Measurements from ENCODE around the gene IFITM10. TPM values are rescaled to one million over a fixed set of nuclear protein-coding genes. Genes with fewer than 3 reads are reported as not detected.

IFITM10 gene
- total and polyA plus RNA-seq, 9 of the 15 experiments (the other 6 are each of a cell fraction or from before 2014, with no cell fraction given), result 0.08 to 0.13 (median 0.09) TPM; not detected in 6

- peak; percentile 92 for TF ChIP-seq MAFF (IDR thresholded peaks at IDR 0.05; ENCODE audit: low read length)
- TF ChIP-seq NFIX (CRISPR knock-in tag; IDR thresholded peaks at IDR 0.05; ENCODE audit: low read depth), result no peak
- TF ChIP-seq, protein P1, sequence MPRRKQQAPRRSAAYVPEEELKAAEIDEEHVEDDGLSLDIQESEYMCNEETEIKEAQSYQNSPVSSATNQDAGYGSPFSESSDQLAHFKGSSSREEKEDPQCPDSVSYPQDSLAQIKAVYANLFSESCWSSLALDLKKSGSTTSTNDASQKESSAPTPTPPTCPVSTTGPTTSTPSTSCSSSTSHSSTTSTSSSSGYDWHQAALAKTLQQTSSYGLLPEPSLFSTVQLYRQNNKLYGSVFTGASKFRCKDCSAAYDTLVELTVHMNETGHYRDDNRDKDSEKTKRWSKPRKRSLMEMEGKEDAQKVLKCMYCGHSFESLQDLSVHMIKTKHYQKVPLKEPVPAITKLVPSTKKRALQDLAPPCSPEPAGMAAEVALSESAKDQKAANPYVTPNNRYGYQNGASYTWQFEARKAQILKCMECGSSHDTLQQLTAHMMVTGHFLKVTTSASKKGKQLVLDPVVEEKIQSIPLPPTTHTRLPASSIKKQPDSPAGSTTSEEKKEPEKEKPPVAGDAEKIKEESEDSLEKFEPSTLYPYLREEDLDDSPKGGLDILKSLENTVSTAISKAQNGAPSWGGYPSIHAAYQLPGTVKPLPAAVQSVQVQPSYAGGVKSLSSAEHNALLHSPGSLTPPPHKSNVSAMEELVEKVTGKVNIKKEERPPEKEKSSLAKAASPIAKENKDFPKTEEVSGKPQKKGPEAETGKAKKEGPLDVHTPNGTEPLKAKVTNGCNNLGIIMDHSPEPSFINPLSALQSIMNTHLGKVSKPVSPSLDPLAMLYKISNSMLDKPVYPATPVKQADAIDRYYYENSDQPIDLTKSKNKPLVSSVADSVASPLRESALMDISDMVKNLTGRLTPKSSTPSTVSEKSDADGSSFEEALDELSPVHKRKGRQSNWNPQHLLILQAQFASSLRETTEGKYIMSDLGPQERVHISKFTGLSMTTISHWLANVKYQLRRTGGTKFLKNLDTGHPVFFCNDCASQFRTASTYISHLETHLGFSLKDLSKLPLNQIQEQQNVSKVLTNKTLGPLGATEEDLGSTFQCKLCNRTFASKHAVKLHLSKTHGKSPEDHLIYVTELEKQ (CRISPR knock-in tag; IDR thresholded peaks at IDR 0.05), result no peak
- TF ChIP-seq SAFB (IDR thresholded peaks at IDR 0.05; ENCODE audit: borderline replicate concordance, low read depth, low read length), result no peak
- peak; percentile 86 for TF ChIP-seq SMARCC2 (IDR thresholded peaks at IDR 0.05; ENCODE audit: low read depth)
- TF ChIP-seq USF2 (CRISPR knock-in tag; IDR thresholded peaks at IDR 0.05), result no peak
- TF ChIP-seq BCLAF1 (IDR thresholded peaks at IDR 0.05; ENCODE audit: borderline replicate concordance in 1 of 2, control insufficient read depth in 1 of 2, low read depth in 2 of 2, low read length in 1 of 2), result no peak
- 0 out of 2 replicates have a peak, but pooled peaks have one; percentile 13 for TF ChIP-seq BRD4 (IDR thresholded peaks at IDR 0.05)
- TF ChIP-seq NR1H2 (CRISPR knock-in tag; IDR thresholded peaks at IDR 0.05), result no peak
- TF ChIP-seq ZNF133 (CRISPR knock-in tag; IDR thresholded peaks at IDR 0.05), result no peak
- TF ChIP-seq ZNF780A (CRISPR knock-in tag; IDR thresholded peaks at IDR 0.05), result no peak
- peak; percentile 71; the same call in 1 of the 2 replicates for TF ChIP-seq ATF7 (IDR thresholded peaks at IDR 0.05)
- TF ChIP-seq ZNF431 (CRISPR knock-in tag; IDR thresholded peaks at IDR 0.05), result no peak
- TF ChIP-seq BHLHE40 (IDR thresholded peaks at IDR 0.05; ENCODE audit: low read length), result peak; percentile 31; the same call in 1 of the 2 replicates
- peak in 1 of 2 experiments; percentile 33; a peak in 2 of 4 replicates for TF ChIP-seq NRF1 (conservative IDR thresholded peaks at IDR 0.05 in 1 of 2, IDR thresholded peaks at IDR 0.05 in 1 of 2)
- TF ChIP-seq ZKSCAN3 (CRISPR knock-in tag; IDR thresholded peaks at IDR 0.05), result no peak
- TF ChIP-seq EZH2 (IDR thresholded peaks at IDR 0.05; ENCODE audit: borderline replicate concordance, low read depth, low read length), result no peak
- TF ChIP-seq, protein P2, sequence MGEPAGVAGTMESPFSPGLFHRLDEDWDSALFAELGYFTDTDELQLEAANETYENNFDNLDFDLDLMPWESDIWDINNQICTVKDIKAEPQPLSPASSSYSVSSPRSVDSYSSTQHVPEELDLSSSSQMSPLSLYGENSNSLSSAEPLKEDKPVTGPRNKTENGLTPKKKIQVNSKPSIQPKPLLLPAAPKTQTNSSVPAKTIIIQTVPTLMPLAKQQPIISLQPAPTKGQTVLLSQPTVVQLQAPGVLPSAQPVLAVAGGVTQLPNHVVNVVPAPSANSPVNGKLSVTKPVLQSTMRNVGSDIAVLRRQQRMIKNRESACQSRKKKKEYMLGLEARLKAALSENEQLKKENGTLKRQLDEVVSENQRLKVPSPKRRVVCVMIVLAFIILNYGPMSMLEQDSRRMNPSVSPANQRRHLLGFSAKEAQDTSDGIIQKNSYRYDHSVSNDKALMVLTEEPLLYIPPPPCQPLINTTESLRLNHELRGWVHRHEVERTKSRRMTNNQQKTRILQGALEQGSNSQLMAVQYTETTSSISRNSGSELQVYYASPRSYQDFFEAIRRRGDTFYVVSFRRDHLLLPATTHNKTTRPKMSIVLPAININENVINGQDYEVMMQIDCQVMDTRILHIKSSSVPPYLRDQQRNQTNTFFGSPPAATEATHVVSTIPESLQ (CRISPR knock-in tag; IDR thresholded peaks at IDR 0.05), result no peak
- no peak for TF ChIP-seq ZNF143 (CRISPR knock-in tag; IDR thresholded peaks at IDR 0.05)
These were observed 22.1 kb upstream of the IFITM10 start (continued) for GRCh38 chr11:1772270-1773130.

Measured in K562 (cell line).